Occipital lobe (tissue), 2 donors: ENCODE measurements around the gene SORCS1. TPM values are rescaled to one million over a fixed set of nuclear protein-coding genes. Genes with fewer than 3 reads are reported as not detected.

Experiments
- DNase-seq: peaks from one replicate; lab custom pipeline; 2025; lab: John Stamatoyannopoulos, UW
- total RNA-seq: library from RNA; depleted of rRNA; stranded (reverse); fragments of >200 nt; gene quantifications from one replicate; pipeline ENCODE4 v1.2.3, GENCODE V29; 2014

Gene SORCS1
- total RNA-seq, 1 donor from 2014 or later = 40.6 TPM

DNA sequence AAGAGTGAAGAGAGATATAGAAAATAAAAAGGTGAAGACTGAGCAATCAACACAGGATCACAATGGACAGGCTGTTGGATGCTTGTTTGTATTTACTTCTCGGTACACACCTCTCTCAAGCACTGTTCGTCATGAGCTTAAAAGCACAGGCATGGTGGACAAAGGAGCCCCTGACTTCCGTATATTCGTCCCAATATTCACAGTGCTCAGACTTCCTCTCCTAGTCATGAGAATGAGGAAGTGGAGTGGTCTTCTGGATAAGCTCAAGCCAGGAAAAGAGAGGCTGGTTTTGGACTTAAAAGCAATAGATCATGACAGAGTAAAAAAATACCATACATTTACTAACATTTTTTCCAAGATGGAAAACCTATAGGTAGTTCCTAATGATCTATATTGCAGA, 172.5 kb downstream of the SORCS1 start:
- DNase-seq = no peak

DNA sequence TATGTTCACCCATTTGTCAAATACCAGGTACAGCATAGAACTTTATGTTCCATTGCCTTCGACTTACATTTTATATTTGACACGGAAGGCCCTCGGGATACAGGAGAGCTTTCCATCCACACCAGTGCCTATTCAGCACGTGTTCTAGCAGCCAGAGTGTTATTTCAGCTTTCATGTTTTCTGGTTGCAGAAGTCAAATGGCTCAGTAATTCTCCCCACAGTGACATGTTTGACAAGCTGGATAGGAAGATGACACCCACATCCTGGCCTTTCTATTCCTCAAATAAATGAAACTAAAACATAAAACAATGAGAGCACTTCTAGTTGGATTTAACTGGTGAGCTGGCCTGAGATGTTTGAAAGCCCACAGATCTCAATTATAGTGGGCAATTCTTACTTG, 173.4 kb downstream of the SORCS1 start:
- no peak for DNase-seq

DNA sequence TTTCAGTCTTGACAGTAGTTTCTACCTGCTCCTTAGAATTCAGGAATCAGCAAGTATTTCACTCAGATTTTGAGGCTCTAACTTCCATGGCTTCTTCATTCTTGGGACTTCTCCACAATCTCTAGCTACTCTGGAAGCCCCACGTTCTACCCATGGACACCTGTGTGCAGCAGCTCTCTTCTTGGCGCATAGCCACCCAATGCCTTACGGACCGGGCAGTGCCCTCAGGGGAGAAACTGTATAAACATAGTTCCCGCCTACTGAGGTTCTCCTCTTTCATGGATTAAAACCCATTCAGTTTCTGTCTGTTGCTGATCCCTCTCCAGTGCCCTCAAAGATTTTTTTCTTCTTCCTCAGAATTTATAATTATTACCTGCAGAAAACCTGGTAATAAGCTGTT, 177.1 kb downstream of the SORCS1 start:
- DNase-seq = no peak

DNA sequence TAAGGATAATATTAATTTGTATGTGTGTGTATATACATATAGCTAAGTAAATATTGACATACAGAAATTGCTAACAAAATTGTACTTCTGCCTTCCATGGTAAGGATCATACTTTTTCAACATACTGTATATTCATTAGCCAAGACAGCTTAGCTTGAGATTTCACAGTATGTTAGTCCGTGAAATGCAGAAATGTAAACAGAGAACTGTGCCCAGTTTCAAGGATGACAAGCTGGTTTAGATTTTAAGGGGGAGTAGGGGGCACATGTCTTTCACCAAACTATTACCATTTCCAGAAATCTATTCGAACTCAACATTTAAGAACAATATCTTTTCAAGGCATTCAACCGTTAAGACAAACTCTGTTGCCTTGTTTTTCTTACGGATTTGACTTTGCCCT, 182.2 kb downstream of the SORCS1 start:
- no peak for DNase-seq

DNA sequence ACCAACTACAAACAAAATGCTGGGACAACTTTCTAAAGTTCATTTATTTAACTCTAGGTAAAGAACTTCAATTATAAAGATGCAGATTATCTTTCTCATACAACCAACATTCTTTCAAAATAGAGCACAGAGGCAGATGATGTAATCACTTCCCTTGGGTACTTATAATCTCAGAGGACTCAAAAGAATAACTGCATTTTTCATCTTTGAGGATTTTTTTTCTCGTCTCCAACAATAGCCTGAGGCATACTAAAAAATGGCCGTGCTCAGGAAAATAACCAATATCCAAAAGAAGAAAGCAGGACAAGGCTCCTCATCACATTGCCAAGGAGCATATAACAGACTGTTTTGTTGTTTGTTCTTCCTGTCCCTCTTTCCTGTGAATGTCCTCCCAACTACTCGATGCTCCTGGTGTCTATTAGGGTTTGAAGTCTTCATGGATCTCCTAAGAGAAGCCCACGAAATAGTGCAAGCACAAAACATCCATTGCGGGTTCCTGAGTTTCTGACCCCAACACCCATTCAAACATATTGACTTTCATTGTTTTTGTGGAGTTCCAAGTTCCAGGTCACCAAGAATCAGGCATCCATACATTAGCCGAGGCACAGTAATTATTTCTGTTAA, 182.9 kb downstream of the SORCS1 start:
- no peak for DNase-seq

DNA sequence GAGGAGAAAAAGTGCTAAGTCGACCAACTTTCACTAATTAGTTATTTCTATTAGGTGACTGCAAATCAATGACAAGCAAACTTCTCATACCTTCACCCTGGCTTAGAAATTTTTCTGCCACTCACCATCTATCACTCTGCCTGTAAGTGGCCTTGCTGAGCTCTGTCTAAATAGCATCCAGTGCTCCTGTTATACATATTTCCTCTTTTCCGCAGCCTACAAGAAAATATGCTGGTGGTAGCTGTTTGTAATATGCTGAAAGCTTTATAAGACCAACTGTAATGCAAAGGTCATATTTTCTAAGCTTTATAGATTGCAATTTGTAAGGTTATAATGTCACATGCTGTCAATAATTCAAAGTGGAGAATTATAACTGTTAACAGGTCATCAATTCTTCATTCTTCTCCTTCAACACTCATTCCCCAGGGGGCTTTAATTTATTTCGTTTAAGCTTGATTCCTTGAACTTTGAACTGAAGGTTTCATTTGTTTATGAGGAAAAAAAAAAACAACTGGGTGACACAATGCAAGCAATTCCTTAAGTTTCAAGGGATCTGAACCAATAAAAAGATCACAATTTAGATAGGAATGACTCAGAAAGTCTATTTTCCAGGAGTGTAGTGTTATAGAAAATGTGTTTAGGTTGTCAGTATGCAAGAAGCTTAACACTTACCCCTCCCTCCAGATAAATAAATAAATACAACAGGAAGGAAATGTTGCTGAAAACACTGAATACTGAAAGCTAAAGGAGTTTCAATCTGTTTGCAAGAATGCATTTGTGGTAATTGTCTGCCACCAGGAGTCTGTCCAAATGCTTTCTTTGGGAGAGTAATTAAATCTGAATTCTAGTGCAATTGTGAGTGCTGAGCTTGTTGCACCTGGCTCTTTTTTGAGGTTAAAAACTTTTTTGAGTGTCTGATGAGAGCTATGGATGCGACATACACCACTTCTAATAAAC, 183.7 kb downstream of the SORCS1 start:
- no peak for DNase-seq

DNA sequence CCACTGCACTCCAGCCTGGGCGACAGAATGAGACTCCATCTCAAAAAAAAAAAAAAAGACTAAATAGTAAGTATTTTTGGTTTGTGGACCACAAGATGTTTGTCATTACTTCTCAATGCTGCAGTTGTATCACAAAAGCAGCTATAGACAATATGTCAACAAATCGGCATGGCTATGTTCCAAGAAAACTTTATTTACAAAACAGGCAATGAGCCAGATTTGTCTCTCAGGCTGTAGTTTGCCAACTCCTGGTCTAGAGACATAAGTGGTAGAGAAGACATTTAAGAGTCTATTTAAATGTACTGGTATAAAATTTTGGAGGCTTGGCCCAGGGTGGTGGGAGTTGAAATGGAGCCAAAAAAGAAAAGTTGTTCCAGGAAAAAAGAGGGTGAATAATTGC, 185.8 kb downstream of the SORCS1 start:
- DNase-seq = no peak

DNA sequence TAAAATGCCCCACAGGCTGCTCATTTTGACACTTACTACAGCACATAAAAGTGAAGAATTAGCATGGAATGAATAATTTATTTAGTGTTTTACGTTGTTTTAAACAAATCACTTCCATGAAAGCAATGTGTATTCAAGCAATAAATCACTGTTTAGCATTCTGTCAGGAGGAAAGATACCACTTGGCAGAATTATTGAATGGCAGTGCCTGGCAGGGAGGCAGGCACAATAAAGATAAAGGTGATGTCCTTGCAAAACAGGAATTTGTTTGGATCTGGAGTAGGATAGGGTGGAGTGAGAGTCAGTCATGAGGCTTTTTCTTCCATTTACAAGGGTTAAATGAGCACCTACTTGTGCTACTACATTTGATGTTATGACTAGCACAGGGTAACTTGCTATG, 190.8 kb downstream of the SORCS1 start:
- DNase-seq = no peak

DNA sequence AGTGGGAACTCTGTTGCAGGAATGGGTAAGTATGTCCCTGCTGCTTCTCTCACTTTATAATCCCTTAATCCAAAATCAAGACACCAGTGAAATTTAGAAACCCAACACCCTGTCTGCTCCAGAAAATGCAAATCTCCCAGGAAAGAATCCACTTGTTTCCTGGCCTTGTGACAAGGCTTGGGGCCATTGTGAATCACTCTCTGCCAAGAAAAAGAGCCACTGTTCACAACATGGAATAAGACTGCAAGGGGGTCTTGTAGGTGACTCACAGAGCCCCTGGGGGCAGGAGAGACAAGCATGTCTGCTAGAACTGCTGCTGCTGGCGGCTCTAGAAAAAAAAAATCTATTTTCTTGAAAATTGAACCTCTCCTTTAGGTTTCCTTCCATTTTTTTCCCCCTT, 191.2 kb downstream of the SORCS1 start:
- DNase-seq = no peak

DNA sequence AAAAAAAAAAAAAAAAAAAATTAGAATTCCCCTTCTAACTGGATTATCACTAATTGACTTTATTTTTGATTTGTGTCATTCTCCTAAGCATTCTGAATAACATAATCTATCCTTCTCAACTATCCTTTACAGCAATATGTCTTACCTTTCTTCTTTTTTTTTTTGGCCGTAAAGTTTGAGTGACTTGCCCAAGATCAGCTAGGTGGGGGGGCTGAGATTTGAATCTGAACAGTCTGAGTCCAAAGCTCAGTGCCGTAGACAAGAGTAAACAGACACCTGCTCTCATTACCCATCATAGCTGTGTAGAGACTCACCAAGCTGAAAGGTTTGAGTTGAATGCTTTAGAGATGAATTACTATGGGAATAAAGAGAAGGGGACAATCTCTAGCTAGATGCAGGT, 192.1 kb downstream of the SORCS1 start:
- no peak for DNase-seq

DNA sequence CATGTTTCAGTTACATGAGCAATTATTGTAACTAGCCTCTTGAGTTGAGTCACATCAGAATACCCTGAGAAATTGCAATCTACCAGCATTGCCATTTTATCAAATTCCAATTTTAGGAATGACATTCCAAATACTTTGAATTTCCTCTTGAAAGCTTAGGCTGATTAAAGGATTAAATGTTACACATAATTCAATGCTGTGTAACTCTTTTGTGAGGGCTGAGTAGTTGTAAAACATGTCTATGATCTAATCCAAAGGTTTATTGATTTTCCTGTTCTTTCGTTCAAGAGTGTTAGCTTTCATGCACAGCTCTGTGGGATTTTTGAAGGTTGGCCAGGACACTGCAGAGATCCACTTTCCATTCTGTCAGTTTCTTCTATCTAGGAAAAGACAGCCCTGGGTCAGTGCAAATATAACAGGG, 193.1 kb downstream of the SORCS1 start:
- no peak for DNase-seq

DNA sequence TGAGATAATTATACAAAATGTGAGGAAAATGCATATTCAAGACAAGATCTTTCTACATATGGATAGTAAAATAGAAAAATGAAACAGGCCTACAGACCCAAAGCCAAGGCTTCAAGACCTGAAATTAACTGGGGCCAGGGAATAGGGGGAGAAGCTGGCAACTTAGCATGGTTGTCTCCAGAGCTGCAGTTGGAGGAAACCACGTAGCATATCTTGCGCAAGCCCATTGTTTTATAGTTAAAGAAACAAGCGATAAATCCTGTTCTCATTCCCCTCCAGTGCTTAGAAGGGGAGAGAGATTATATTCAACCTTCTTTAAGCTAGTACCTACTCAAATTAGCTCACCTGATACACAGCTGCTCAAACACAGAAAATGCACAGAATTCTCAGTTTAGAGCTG, 197.1 kb downstream of the SORCS1 start:
- no peak for DNase-seq

DNA sequence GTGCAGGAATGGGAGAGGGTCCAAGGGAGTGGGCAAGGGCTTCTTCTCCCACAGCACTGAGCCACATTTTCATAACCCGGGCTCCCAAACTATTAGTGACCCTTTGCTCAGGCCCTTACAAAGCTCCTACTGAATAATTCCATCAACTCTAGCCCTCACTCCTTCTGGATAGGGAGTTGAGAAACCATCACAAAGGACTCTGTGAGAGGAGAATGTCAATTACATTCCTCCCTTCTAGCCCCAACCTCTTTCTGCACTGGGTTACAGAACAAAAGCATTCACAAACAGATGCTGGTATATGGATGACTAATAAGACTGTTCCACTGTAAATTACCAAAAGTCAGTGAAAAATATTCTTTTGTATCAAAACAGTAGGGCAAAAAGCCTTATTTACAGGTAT, 203.7 kb downstream of the SORCS1 start:
- DNase-seq = no peak

DNA sequence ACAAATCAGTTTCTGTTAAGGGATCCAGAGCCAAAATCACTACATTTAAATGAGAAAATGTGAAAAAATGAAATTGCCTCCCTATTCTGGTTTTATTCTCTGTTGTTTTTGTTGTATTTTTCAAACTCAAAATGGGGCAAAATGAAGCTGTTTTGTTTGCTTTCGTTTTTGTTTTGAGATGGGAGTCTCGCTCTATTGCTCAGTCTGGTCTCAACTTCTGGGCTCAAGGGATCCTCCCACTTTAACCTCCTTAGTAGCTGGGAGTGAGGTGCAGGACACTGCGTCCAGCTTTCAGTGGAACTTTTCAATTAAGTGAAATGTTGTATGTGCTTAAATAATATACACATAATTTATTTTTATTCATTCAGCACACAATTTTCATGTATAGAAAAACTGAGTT, 205.0 kb downstream of the SORCS1 start:
- DNase-seq = no peak

DNA sequence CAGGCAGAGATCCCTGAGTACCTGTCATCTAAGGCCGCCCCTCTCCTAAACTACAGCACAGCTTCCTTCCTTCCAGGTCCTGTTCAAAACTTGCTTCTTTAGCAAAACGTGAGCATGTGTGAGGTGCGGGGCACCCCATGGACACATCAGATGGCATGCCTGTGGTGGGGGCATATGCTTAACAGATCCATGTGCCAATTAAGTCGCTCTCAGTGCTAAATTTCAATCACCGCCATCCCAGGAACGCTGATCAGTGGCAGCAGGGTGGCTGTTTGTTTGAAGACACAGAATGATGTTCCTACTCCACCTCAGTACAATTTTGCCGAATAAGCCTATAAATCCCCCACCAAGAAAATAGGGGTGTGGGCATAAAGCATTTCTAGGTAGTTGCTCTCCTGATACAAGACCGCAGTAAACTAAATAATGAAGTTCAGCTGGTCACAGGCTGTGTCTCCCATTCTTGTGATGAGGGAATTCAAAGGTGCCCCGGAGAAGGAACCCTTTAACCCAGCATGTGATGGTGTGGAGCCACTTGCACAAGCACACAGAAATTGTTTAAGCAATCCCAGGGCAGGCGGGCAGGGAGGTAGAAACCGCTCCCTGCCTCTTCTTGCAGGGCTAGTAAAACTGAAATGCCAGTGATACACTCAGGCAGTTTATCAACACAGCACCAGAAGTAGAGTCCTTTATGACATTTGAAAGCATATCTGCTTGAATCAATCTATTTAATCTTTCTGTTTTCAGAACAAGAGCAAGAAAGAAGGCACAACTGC, 205.7 kb downstream of the SORCS1 start:
- DNase-seq = no peak

DNA sequence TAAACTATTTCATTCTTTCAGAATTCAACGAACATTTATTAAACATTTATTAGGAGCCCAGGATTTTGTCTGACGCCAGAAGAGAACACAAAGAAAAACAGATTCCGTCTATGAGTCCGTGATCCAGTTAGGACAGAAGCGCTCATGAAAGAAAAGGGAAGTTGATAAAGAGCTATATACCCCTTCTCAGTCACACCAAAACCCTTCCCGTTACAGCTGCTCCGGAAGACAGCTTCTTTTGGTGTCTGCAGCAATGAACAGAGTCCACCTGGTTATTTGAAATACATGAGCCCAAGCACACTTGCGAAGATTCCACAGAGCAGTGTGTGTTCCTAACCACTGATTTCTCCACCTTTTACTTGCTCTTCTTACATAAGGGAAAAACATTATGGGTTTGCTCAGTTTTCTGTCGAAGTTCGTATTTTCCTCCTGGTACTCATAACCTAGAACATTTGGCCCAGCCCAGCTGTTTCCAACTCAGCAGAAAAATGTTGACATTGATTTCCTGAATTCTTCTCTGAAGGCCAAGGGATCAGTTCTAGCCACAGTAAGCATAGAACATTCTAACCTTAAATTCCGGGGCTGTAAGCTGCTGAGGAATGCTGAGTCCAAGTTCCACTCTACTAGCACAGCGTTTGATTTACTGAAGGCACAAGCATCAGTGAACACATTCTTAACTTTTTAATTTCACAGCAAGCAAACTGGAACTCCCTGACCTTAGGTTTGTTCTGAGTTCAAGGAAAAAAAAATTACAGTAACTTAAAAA, 206.5 kb downstream of the SORCS1 start:
- DNase-seq = no peak

DNA sequence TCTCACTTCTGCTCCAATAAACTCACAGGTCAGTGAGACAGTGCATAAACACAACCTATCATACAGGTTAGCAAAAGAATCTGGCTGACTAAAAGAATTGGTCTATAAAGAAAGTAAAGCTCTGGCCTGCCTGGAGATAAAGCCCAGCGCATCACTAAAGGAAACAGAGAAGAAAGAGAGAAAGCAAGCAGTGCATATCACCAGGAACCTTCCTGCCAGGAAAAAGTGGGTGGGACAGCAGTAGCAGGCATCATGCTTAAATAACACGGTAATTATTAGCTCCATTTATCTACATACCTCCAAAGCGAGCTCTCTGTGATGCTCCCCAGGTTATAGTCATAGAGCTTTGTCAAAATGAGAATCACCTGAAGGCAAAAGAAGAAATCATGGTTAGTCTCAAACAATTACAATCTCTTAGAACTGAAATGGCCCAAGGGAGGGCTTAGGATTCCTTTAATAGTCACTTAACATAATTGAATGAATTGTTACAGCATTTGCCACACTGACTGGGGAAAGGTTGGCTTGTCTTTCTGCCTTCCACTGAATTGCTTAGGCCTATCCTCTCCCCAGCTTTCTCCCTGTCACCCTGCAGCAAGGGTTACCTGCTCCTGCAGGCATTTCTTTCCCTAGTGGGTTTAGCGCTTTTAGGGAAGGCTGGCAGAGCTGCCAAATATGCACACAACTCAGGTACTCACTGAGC, 208.1 kb downstream of the SORCS1 start:
- DNase-seq = no peak

DNA sequence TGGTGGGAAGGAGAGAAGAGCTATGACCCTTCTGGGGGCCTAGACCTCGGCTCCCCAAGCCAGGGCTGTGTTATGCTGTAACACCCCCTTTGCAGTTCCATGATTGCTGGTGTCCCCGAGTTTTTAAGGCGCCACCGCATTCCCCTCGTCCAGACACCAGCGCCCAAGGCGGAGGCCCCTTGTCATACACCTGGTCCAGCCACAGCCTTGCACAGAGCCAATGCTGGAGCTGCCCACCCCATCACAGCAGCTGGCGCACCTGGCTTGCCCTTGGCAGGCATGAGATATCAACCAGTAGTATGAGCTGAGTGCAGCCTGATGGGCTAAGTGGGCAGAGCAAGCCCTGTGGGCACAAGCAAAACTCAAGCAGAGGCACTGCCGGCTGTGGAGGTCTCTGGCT, 209.4 kb downstream of the SORCS1 start:
- DNase-seq = no peak

DNA sequence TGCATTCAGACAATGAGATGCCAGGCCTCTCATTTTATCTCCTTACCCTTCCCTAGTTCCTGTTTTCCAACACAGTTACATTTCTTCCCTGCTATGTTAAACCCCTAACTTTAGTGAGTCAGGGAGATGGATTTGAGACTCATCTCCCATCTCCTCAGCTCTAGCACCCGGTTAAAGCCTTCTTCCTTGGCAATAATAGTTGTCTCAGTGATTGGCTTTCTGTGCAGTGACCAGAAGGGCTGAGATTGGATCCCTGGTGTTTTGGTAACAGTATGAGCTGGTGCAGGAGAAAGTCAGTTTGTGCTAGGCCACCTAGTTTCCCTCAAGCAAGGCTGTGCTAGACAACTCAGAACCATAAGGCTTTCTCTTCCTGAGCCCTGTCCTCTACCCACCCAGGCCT, 212.5 kb downstream of the SORCS1 start:
- DNase-seq = no peak

DNA sequence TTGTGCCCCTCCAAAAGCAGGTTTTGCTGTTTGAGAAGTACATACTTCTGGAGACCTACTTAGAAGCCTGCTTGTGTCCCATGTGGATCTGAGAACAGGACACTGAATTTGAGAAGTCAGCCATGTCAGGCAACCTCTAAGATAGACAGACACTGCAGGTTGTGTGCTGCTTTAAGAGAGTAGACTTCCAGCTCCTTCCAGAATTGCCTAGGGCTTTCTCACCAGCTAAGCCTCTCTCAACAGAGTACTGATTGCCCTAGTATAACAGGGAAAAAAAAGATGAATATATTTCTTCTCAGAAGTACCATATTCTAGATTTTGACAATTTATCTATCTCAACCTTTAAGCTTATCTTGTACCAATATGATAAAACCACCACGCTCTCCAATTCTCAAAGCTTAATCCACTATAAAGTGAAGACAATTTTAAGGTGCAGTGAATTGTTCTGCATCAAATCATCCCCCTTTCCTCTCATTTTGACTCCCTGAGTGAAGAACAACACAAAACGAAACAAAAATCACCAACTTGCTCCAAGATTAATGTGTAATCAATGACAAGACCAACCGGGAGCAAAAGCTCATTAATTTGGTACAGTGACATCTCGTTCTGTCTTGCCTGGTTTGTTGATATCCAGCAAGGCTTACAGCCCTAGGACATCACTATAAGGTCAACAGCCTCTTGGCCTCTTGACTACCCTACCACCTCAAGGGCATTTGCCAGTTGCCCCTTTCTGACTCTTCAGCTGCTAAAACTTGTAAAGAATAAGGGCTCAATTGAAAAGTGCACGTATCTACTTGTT, 214.6 kb downstream of the SORCS1 start:
- DNase-seq = no peak
